Measurements from ENCODE around the gene SLC8A1.

DNA sequence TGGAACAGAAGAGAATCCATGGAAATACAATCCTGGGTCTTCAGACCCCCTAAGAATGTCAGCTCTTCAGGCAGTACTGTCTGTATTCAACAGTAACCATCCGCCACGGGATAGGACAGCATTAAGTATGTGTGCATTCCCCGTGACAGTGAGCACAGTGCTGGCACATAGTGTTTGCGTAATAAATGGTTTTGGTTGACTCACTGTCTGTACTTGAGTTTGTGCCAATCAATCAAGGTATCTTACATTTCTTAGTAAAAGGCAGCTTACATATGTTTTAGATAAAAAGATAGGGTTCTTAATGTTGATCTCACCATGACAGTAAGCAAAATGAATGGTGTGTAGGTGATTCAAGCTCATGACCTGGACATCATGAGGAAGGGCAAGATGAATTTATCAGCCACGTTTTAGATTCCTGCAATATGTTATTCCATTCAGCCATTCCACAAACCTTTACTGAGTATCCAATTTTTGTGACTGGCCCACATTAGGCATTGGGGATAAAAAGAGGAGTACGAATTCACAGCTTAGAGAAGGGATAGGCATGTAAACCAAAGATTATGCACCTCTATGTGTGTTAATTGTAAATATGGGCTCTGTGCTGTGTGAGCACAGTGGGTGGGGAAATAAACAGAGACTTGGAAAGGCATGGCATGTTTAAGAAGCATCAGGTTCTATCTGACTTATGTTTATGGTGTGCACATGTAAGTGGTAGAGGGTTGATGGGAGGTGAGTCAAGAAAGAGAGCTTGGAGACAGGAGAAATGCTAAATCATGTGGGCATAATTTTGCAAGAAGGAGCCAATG lies 258.8 kb downstream of the SLC8A1 start:
- TF ChIP-seq POLR2A (IDR thresholded peaks at IDR 0.05; ENCODE audit: low read length): no peak
- TF ChIP-seq GATA1 (IDR thresholded peaks at IDR 0.05; ENCODE audit: low read depth, low read length): no peak

Data from erythroblast (primary cell).